CD4-positive, alpha-beta T cell treated with Interleukin-15 for 1 hour (primary cell): ENCODE measurements around the gene SGCA.

Experiments used
- DNase-seq: peaks from one replicate; pipeline ENCODE4 v3.0.0-alpha.2; 2020

SGCA gene

GRCh38 chr17:50165867-50166517 lies at the start of gene SGCA:
TSS of gene SGCA (plus strand) at chr17:50166005. CDS start at chr17:50166041, 36 bp downstream.
- DNase-seq, result no peak

- DNase-seq, result peak; percentile 59
Measured at GRCh38 chr17:50117202-50118051, 48.4 kb upstream of the SGCA start.

GRCh38 chr17:50118076-50118827 lies 47.6 kb upstream of the SGCA start:
- DNase-seq, result no peak

GRCh38 chr17:50118828-50119218 lies 47.0 kb upstream of the SGCA start:
- DNase-seq, result no peak

GRCh38 chr17:50120475-50121253 lies 45.1 kb upstream of the SGCA start:
- DNase-seq, result no peak

- no peak for DNase-seq
Measured at GRCh38 chr17:50122945-50123344, 42.9 kb upstream of the SGCA start.

GRCh38 chr17:50123649-50124349 lies 42.0 kb upstream of the SGCA start:
- no peak for DNase-seq

GRCh38 chr17:50125420-50125997 lies 40.3 kb upstream of the SGCA start:
- no peak for DNase-seq

GRCh38 chr17:50127697-50128361 lies 38.0 kb upstream of the SGCA start:
- no peak for DNase-seq

GRCh38 chr17:50128441-50129352 lies 37.1 kb upstream of the SGCA start:
- no peak for DNase-seq

GRCh38 chr17:50129353-50129727 lies 36.5 kb upstream of the SGCA start:
- DNase-seq, result no peak

GRCh38 chr17:50129728-50130558 lies 35.9 kb upstream of the SGCA start, which contains the start of gene SAMD14:
TSS of gene SAMD14 (minus strand) at chr17:50130160. CDS start at chr17:50124959, 5,201 bp downstream.
- peak; percentile 60 for DNase-seq

GRCh38 chr17:50130559-50131305 lies 35.1 kb upstream of the SGCA start:
- DNase-seq, result no peak

- no peak for DNase-seq
Measured at GRCh38 chr17:50132104-50132794, 33.6 kb upstream of the SGCA start.

GRCh38 chr17:50133028-50133768 lies 32.6 kb upstream of the SGCA start:
- no peak for DNase-seq

GRCh38 chr17:50133769-50134099 lies 32.1 kb upstream of the SGCA start:
- DNase-seq, result no peak
